Kasumi-1 (cell line): ENCODE results near the gene ZKSCAN3.
"Not testable (repeated sequence)": the region's sequence is repeated elsewhere in the genome, so short reads cannot be mapped to it uniquely, and the experiment has no call there.

Source experiments
- DNase-seq, 2 experiments: peaks; one replicate each; lab custom pipeline; 2025; lab: John Stamatoyannopoulos, UW

The ZKSCAN3 gene

DNA sequence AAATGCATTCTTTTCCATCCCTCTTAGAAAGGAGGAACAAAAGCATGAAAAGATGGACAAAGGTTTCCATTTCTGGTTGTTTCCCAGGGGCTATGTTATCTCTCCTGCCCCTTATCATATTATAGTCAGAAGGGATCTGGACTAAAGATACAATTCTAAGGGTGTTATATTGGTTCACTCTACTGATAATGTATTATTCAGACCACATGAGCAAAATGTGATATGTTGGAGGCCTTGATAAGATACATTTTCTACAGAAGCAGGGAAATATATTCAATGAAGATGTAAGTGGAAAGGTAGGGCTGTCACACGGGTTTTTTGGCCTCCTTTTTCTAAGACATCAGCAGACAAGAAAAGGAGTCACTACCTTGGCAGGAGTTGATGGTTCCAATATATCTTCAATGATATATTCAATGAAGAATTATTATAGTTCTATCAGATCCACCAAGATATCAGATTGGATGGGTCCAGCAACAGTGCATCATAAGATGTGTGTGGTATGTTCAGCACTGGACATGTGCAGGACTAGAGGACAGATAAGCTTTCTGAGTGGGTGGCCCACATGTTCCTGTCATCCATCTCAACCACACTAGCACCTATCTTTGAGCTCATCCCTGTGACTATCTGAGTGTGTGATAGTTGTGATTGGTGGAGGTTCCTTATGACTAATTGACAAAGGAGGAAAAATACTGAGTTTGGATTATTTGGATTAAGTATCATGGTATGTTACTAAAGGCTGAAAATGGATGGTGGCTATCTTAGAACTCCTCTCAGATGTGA, 5.7 kb upstream of the ZKSCAN3 start:
- no peak for DNase-seq

- no peak for DNase-seq
Measured at GRCh38 chr6:28345201-28345600, 4.5 kb upstream of the ZKSCAN3 start.

DNA sequence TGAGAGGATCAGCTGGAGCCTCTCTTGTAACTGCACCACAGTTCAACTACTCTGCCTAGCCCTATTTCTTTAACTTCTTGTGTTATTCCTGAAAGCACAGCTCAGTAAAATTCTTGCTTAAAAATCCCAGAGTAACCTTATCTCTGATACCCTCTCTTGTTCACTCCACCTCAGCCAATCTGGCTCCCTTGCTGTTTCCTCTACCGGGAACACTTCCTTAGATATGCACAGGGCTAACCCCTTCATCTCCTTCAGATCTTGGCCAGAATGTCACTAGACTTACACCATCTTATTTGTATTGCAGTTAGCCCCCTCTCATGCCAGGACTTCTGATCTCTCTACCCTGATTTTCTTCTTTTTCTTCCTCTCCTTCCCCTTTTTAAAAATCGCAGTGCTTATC, 2.6 kb upstream of the ZKSCAN3 start:
- DNase-seq = no peak

- no peak for DNase-seq
Measured at GRCh38 chr6:28349344-28349891, 329 bp upstream of the ZKSCAN3 start.

GRCh38 chr6:28351087-28351486, 1.3 kb downstream of the ZKSCAN3 start:
- no peak for DNase-seq

DNA sequence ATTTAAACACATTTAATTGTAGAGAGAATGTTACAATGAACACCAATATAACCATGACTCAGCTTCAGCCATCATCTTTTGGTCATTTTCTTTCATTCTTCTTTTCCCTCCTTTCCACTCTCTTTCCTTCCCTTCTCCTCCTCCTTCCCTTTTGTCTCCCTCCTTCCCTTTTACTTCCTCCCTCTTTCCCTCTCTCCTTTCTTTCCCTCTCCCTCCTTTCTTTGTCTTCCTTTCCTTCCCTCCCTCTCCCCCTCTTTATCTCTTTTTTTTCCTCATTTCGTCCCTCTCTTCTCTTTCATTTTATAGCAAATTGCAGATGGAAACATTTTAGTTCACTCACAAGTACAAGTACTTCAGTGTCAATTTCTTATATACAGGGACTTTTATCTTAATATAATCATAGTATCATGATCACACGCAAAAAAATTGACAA, 1.8 kb downstream of the ZKSCAN3 start:
- DNase-seq = no peak

DNA sequence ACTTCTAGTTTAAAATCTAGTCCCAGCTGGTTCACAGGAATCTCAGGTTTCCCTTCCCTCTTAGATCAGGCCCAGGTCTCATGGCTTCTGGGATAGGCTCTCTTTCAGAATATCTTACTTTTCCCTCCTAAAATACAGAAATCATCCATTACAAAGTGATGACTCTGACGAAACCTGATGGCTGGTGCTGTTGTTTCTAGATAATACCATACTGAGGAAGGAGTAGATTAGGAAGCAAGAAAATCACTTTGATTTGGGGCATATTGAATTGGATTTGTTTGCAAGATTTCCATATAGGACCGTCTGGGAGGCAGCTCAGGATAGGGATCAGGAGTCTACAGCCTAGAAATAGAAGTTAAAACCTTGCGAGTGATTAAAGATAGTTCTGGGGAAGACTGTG, 3.6 kb downstream of the ZKSCAN3 start:
- DNase-seq = no peak

- DNase-seq = no peak
Measured at GRCh38 chr6:28353981-28354676, 4.4 kb downstream of the ZKSCAN3 start.

DNA sequence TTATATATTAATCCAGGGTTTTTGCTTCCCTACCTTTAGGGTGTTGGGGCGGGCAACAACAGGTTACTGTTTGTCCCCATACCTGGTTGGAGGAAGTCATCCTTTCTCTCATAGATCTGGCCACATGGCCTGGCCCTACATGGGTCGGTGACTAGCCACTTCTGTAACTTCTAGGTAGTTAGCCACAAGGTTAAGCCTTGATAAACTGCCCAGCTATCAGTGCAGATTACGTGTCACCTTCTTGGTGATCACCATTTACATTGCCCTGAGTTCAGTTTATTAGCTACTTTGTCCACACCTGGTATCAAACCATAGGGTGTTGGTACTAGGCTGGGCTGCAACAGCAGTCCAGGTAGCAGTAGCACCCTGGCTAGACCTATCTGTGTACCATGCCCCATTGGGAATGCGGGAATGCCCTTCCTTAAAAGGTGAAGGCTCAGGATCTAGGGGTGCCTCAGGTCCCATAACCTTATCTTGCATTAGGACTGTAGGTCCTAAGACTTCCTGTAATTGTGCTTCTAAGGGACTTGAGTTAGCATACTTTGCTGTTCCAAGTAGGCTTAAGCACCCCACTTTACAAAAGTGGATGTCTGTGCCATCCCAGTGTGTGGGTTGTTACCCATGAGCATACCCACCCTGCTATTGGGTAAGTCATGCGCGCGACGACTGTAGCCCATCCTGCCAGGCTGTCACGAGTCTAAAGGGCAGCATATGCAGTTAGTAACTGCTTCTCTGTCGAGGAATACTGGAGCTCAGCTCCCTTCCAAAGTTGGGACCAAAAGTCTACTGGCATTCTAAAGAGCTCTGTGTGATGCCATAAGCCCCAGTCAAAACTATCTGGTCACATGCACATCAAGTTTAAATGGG, 5.2 kb downstream of the ZKSCAN3 start:
- DNase-seq = no peak

GRCh38 chr6:28355743-28356665, 6.3 kb downstream of the ZKSCAN3 start:
- peak; percentile 77 to 79 for DNase-seq

GRCh38 chr6:28356666-28357020, 6.9 kb downstream of the ZKSCAN3 start:
- no peak for DNase-seq

- DNase-seq = no peak
Measured at GRCh38 chr6:28357036-28357435, 7.3 kb downstream of the ZKSCAN3 start.

- not testable (repeated sequence) for DNase-seq
Measured at GRCh38 chr6:28359562-28359961, 9.8 kb downstream of the ZKSCAN3 start.

GRCh38 chr6:28360961-28361360, 11.2 kb downstream of the ZKSCAN3 start:
- no peak for DNase-seq

- DNase-seq = not testable (repeated sequence)
Measured at GRCh38 chr6:28365590-28365989, 15.8 kb downstream of the ZKSCAN3 start.

DNA sequence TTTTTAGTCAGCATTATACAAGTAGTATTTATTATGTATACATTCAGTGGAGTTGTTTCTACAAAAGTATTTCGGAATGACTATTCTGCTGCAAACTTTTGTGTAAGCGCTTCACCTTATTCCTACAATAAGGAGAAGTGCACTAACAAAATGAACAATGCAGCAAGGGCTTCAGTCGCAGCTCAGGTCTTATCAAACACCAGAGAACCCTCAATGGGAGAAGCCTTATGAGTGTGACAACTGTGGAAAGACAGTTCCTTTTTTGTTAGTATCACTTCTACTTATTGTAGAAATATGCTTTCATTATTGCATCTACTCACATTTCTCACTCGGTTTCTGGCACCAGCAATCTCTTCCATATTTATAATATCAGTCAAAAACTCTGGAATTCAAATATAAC, 18.8 kb downstream of the ZKSCAN3 start:
- DNase-seq = no peak

DNA sequence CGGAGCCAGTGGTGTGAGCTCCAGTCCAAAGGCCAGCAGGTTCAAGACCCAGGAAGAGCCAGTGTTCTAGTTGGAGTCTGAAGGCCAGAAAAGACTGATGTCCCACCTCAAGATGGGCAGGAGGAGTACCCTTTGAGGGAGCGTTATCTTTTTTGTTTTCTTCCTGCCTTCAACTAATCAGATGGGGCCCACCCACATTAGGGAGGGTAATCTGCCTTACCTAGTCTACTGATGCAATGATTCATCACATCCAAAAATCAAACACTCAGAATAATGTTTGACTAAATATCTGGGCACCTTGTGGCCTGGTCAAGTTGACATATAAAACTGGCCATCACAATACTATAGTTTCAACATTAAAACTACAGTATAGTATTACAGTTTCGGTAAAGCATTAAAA, 19.7 kb downstream of the ZKSCAN3 start:
- DNase-seq = no peak

- DNase-seq = no peak
Measured at GRCh38 chr6:28370440-28370839, 20.7 kb downstream of the ZKSCAN3 start.

- no peak for DNase-seq
Measured at GRCh38 chr6:28371280-28371679, 21.5 kb downstream of the ZKSCAN3 start.

DNA sequence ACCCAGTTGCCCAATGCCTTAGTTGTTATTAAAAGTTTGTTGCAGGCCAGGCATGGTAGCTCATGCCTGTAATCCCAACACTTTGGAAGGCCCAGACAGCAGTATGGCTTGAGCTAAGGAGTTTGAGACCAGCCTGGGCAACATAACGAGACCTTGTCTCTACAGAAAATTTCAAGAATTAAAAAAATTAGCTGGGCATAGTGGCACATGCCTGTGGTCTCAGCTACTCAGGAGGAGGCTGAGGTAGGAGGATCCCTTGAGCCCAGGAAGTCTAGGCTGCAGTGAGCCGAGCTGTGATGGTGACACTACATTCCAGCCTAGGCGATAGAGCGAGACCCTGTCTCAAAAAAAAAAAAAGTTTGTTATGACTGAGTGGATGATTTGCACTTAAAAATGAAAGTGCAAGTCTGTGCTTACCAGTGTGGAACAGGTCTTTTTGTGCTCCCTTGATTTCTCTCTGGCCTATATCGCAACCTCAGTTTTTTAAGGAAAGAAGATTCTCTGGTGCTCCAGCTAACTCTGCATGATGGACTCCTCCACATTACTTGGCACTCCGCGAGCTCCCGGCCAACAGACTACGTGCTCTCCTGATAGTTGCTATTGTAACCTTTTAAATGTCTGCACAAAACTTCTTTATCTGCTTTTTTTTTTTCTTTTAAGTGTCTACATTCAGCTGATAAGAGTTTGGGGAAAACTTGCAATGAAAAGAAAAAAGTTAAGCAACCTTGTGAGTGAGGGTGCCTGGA, 22.1 kb downstream of the ZKSCAN3 start:
- no peak for DNase-seq

- no peak for DNase-seq
Measured at GRCh38 chr6:28373925-28374324, 24.2 kb downstream of the ZKSCAN3 start.
